Measurements from ENCODE around the gene UNG.

DNA sequence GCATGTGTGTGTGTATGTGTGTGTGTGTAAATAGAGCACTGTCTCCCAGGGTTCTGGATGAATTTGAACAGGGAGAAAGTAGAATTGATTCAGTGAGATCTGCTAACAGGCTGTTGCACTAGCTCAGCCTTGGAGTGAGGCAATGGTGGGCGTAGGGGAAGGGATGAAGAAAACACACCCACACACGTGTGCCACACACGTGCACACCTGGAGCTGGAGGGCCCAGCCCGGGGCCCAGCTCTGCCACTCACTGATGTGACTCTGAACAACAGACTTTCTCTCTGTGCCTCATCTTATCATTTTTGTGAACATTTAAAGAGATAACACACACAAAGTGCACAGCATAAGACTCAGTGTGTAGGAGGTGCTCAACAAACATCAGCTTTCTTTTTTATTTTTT, 23.2 kb downstream of the UNG start:
- TF ChIP-seq, protein P1, sequence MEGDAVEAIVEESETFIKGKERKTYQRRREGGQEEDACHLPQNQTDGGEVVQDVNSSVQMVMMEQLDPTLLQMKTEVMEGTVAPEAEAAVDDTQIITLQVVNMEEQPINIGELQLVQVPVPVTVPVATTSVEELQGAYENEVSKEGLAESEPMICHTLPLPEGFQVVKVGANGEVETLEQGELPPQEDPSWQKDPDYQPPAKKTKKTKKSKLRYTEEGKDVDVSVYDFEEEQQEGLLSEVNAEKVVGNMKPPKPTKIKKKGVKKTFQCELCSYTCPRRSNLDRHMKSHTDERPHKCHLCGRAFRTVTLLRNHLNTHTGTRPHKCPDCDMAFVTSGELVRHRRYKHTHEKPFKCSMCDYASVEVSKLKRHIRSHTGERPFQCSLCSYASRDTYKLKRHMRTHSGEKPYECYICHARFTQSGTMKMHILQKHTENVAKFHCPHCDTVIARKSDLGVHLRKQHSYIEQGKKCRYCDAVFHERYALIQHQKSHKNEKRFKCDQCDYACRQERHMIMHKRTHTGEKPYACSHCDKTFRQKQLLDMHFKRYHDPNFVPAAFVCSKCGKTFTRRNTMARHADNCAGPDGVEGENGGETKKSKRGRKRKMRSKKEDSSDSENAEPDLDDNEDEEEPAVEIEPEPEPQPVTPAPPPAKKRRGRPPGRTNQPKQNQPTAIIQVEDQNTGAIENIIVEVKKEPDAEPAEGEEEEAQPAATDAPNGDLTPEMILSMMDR (IDR thresholded peaks at IDR 0.05; ENCODE audit: borderline replicate concordance, extremely low read depth, low read length, poor library complexity, severe bottlenecking) = no peak
- TF ChIP-seq EZH2 (IDR thresholded peaks at IDR 0.05; ENCODE audit: borderline replicate concordance, low read depth, low read length, severe bottlenecking) = no peak

All from DND-41 (cell line).